Placental epithelial cell (primary cell): ENCODE data around the gene TMUB2. TPM values are rescaled to one million over a fixed set of nuclear protein-coding genes. Genes with fewer than 3 reads are reported as not detected.

Source experiments
- small RNA-seq: library from RNA; depleted of rRNA; stranded (forward); fragments of <200 nt; gene quantifications from one replicate; pipeline ENCODE3, GENCODE V24; 2012
- total RNA-seq: library from RNA; depleted of rRNA; stranded (reverse); fragments of >200 nt; gene quantifications from 2 replicates; pipeline ENCODE4 v1.2.3, GENCODE V29; 2012

TMUB2 gene
- total RNA-seq, result 34.3 and 44.4 TPM in 2 replicates

GRCh38 chr17:44186307-44187130 lies at the start of gene TMUB2:
TMUB2 (plus strand) TSS chr17:44186972; CDS start chr17:44187709, 737 bp downstream.

GRCh38 chr17:44170499-44171201 lies 16.1 kb upstream of the TMUB2 start, which contains the start of gene ASB16:
ASB16 (plus strand) TSS chr17:44170704; CDS start chr17:44170790, 86 bp downstream.

GRCh38 chr17:44199553-44200477 lies 13.0 kb downstream of the TMUB2 start, which contains the start of gene ATXN7L3:
ATXN7L3 (minus strand) TSS chr17:44199884; CDS start chr17:44198070, 1,814 bp downstream.

GRCh38 chr17:44219616-44220212 lies 32.9 kb downstream of the TMUB2 start, which contains the start of gene UBTF:
UBTF (minus strand) TSS chr17:44219675; CDS start chr17:44218229, 1,446 bp downstream.

Small RNA genes lying within 50 kb of the gene (small RNA-seq; reads per million reads assigned to genes)
- gene MIR6782, result not detected

Other genes starting within 250 kb of the TMUB2 start
- gene PPY, start 244.5 kb upstream of the TMUB2 start, total RNA-seq, result not detected in 2 replicates
- gene PYY, start 233.0 kb upstream of the TMUB2 start, total RNA-seq, result not detected in 2 replicates
- gene NAGS, start 182.3 kb upstream of the TMUB2 start, total RNA-seq, result 2.4 and 2.5 TPM in 2 replicates
- 60.3 and 125 TPM in 2 replicates for gene TMEM101, start 172.0 kb upstream of the TMUB2 start, total RNA-seq
- 20.8 and 50.0 TPM in 2 replicates for gene LSM12, start 120.3 kb upstream of the TMUB2 start, total RNA-seq
- gene G6PC3, start 116.2 kb upstream of the TMUB2 start, total RNA-seq, result 11.8 and 24.2 TPM in 2 replicates
- gene HDAC5, start 63.3 kb upstream of the TMUB2 start, total RNA-seq, result 27.3 and 35.7 TPM in 2 replicates
- 1.5 and 1.6 TPM in 2 replicates for gene HROB, start 45.0 kb upstream of the TMUB2 start, total RNA-seq
- 0.11 TPM in 1 of 2 replicates, not detected in the other for gene ASB16, start 16.3 kb upstream of the TMUB2 start, total RNA-seq
- 56.1 and 60.1 TPM in 2 replicates for gene ATXN7L3, start 12.9 kb downstream of the TMUB2 start, total RNA-seq
- 43.8 and 90.3 TPM in 2 replicates for gene UBTF, start 32.7 kb downstream of the TMUB2 start, total RNA-seq
- not detected in 2 replicates for gene SLC4A1, start 81.2 kb downstream of the TMUB2 start, total RNA-seq
- 0.11 TPM in 1 of 2 replicates, not detected in the other for gene RUNDC3A, start 121.6 kb downstream of the TMUB2 start, total RNA-seq
- 101 and 160 TPM in 2 replicates for gene SLC25A39, start 137.9 kb downstream of the TMUB2 start, total RNA-seq
- gene GRN, start 158.3 kb downstream of the TMUB2 start, total RNA-seq, result 228 and 715 TPM in 2 replicates
- gene FAM171A2, start 176.9 kb downstream of the TMUB2 start, total RNA-seq, result 2.2 and 4.3 TPM in 2 replicates
- 0.11 and 1.2 TPM in 2 replicates for gene ITGA2B, start 202.7 kb downstream of the TMUB2 start, total RNA-seq